Measurements from ENCODE around the gene YJEFN3.

- TF ChIP-seq CTCF (conservative IDR thresholded peaks at IDR 0.05; ENCODE audit: low read length) (no peak), EZH2phosphoT487 (IDR thresholded peaks at IDR 0.05; ENCODE audit: borderline replicate concordance) (no peak)
Observed at GRCh38 chr19:19489804-19490204, 38.9 kb upstream of the YJEFN3 start.

Data from Loucy (cell line).